H7 (cell line): ENCODE data around the gene PLCB4. TPM values are rescaled to one million over a fixed set of nuclear protein-coding genes. Genes with fewer than 3 reads are reported as not detected.

Experiments used
- DNase-seq: peaks from one replicate; pipeline ENCODE4 v3.0.0; 2012
- H3K27me3 ChIP-seq: 2 replicates; pipeline ENCODE4 v1.6.0; 2011; ENCODE audit warnings: mild to moderate bottlenecking, low read length; ENCODE audit not compliant: control insufficient read depth, insufficient read depth
- H3K36me3 ChIP-seq: replicated peaks from 2 replicates; pipeline ENCODE4 v1.5.1; 2011; ENCODE audit warnings: low read length; ENCODE audit not compliant: control insufficient read depth, insufficient read depth
- H3K4me3 ChIP-seq: 2 replicates; pipeline ENCODE4 v1.5.1; 2011; ENCODE audit warnings: low read depth, mild to moderate bottlenecking, control low read depth, low read length, moderate library complexity; ENCODE audit not compliant: insufficient read depth
- total RNA-seq: library from RNA; depleted of rRNA; stranded (reverse); fragments of >200 nt; shearing (Covaris generic); gene quantifications from 2 replicates; pipeline ENCODE4 v1.2.3, GENCODE V29; 2014

Gene PLCB4
- total RNA-seq, 1 experiment from 2014 or later: 3.4 TPM

- no peak for DNase-seq
- no peaks in the 10 kb centered on the region for H3K27me3 ChIP-seq
- no peaks in the 10 kb centered on the region for H3K36me3 ChIP-seq
- H3K4me3 ChIP-seq: no peak overlapping the region
Measured at GRCh38 chr20:9301129-9302090, 232.5 kb downstream of the PLCB4 start.

GRCh38 chr20:9302091-9302462 is 233.2 kb downstream of the PLCB4 start:
- Histone ChIP-seq H3K27me3 (no peaks in the 10 kb centered on the region), H3K36me3 (no peaks in the 10 kb centered on the region), H3K4me3 (no peak overlapping the region)
- no peak for DNase-seq

GRCh38 chr20:9306521-9306920 is 237.6 kb downstream of the PLCB4 start:
- Histone ChIP-seq H3K36me3 (no peaks in the 10 kb centered on the region), H3K4me3 (no peak overlapping the region), H3K27me3 (no peaks in the 10 kb centered on the region)
- no peak for DNase-seq

GRCh38 chr20:9308056-9308455 is 239.2 kb downstream of the PLCB4 start:
- H3K36me3 ChIP-seq: no peaks in the 10 kb centered on the region
- no peaks in the 10 kb centered on the region for H3K27me3 ChIP-seq
- no peak for DNase-seq
- H3K4me3 ChIP-seq: no peak overlapping the region

GRCh38 chr20:9311132-9311531 is 242.2 kb downstream of the PLCB4 start:
- Histone ChIP-seq H3K36me3 (no peaks in the 10 kb centered on the region), H3K4me3 (no peak overlapping the region), H3K27me3 (no peaks in the 10 kb centered on the region)
- DNase-seq: no peak

- DNase-seq: no peak
- Histone ChIP-seq H3K4me3 (no peak overlapping the region), H3K36me3 (no peaks in the 10 kb centered on the region), H3K27me3 (no peaks in the 10 kb centered on the region)
Measured at GRCh38 chr20:9319687-9320384, 250.9 kb downstream of the PLCB4 start.

GRCh38 chr20:9321007-9321406 is 252.1 kb downstream of the PLCB4 start:
- Histone ChIP-seq H3K36me3 (no peaks in the 10 kb centered on the region), H3K4me3 (no peak overlapping the region), H3K27me3 (no peaks in the 10 kb centered on the region)
- DNase-seq: no peak

- no peak for DNase-seq
- no peaks in the 10 kb centered on the region for H3K36me3 ChIP-seq
- no peak overlapping the region for H3K4me3 ChIP-seq
- H3K27me3 ChIP-seq: no peaks in the 10 kb centered on the region
Measured at GRCh38 chr20:9322661-9323060, 253.8 kb downstream of the PLCB4 start.

- peak; percentile 12 for DNase-seq
- Histone ChIP-seq H3K36me3 (no peaks in the 10 kb centered on the region), H3K4me3 (no peak overlapping the region), H3K27me3 (no peaks in the 10 kb centered on the region)
Measured at GRCh38 chr20:9323622-9324021, 254.7 kb downstream of the PLCB4 start.

- no peak for DNase-seq
- H3K4me3 ChIP-seq: no peak overlapping the region
- no peaks in the 10 kb centered on the region for H3K36me3 ChIP-seq
- no peaks in the 10 kb centered on the region for H3K27me3 ChIP-seq
Measured at GRCh38 chr20:9329355-9330101, 260.6 kb downstream of the PLCB4 start.

- no peak overlapping the region for H3K4me3 ChIP-seq
- no peaks in the 10 kb centered on the region for H3K36me3 ChIP-seq
- no peaks in the 10 kb centered on the region for H3K27me3 ChIP-seq
- no peak for DNase-seq
Measured at GRCh38 chr20:9330151-9330550, 261.3 kb downstream of the PLCB4 start.

GRCh38 chr20:9331707-9332435 is 263.0 kb downstream of the PLCB4 start:
- H3K27me3 ChIP-seq: no peaks in the 10 kb centered on the region
- no peak for DNase-seq
- H3K36me3 ChIP-seq: no peaks in the 10 kb centered on the region
- no peak overlapping the region for H3K4me3 ChIP-seq

GRCh38 chr20:9332791-9333479 is 264.0 kb downstream of the PLCB4 start:
- no peaks in the 10 kb centered on the region for H3K36me3 ChIP-seq
- DNase-seq: no peak
- H3K4me3 ChIP-seq: no peak overlapping the region
- H3K27me3 ChIP-seq: no peaks in the 10 kb centered on the region

- Histone ChIP-seq H3K27me3 (no peaks in the 10 kb centered on the region), H3K36me3 (no peaks in the 10 kb centered on the region), H3K4me3 (no peak overlapping the region)
- no peak for DNase-seq
Measured at GRCh38 chr20:9334866-9335265, 266.0 kb downstream of the PLCB4 start.
